Psoas muscle (tissue), 8 donors: ENCODE results near the gene IFRD2. TPM values are rescaled to one million over a fixed set of nuclear protein-coding genes. Genes with fewer than 3 reads are reported as not detected.

ENCODE experiments used
- ATAC-seq, 4 donors: fragments of 200-7000 bp; cut with Tn5 transposase; one replicate each; pipeline ENCODE4 v1.9.1; 2020; ENCODE audit warnings: moderate library complexity in 3 of 4, mild to moderate bottlenecking in 2 of 4
- DNase-seq, 2 donors: peaks; one replicate each; pipeline ENCODE4 v3.0.0-alpha.2; 2020
- H3K27ac ChIP-seq: fragments of 200-600 bp; one replicate; pipeline ENCODE4 v1.8.0; 2022
- H3K27me3 ChIP-seq, 3 donors: fragments of 200-600 bp in 1 of 3; one replicate each; pipeline versions ENCODE4 v1.6.1 to v1.8.0; 2013 to 2022; ENCODE audit warnings: low read length in 2 of 3, mild to moderate bottlenecking in 2 of 3, moderate library complexity in 1 of 3; ENCODE audit not compliant: insufficient read depth in 3 of 3
- H3K36me3 ChIP-seq, 2 donors: fragments of 200-600 bp in 1 of 2; one replicate each; pipeline versions ENCODE4 v1.6.1 to v1.8.0; 2013 to 2022; ENCODE audit warnings: low read depth in 1 of 2, mild to moderate bottlenecking in 1 of 2, moderate library complexity in 1 of 2; ENCODE audit not compliant: insufficient read depth in 1 of 2
- H3K4me1 ChIP-seq: fragments of 200-600 bp; one replicate; pipeline ENCODE4 v1.8.0; 2022
- H3K4me3 ChIP-seq: fragments of 200-600 bp; one replicate; pipeline ENCODE4 v1.8.0; 2022; ENCODE audit warnings: mild to moderate bottlenecking
- H3K9me3 ChIP-seq: fragments of 200-600 bp; one replicate; pipeline ENCODE4 v1.8.0; 2022
- WGBS, 3 donors: extraction: QIAGEN DNeasy Blood & Tissue Kit; methylation state at CpG; one replicate each; pipeline versions ENCODE4 v1.1.6 to v1.1.7; 2013; 5-methylcytosine and 5-hydroxymethylcytosine counted together
- intact Hi-C, 2 donors: fragments of 100-400 bp; cut with DNase I; formaldehyde crosslinking; loops; one replicate each; pipeline versions ENCODE4 v1.11.0 to v1.14.2; 2022
- polyA plus RNA-seq, 3 donors: library from polyadenylated mRNA; stranded (reverse); fragments of 200-250 nt; gene quantifications; one replicate each; pipeline ENCODE4 v1.2.3, GENCODE V29; 2013
- total RNA-seq, 4 donors: library from RNA; stranded (reverse); fragmentation: NEBNext Ultra II Directional in 2 of 4; extraction: Animal tissue kit (Norgen Biotek cat#: 25700) in 2 of 4; gene quantifications; one replicate each; pipeline versions ENCODE4 v1.2.1 to v1.2.4, GENCODE V29; 2021 to 2023
- TF ChIP-seq, protein P1 (sequence below): fragments of 200-600 bp; IDR thresholded peaks from one replicate; pipeline ENCODE4 v1.8.0; 2022; ENCODE audit warnings: antibody characterized with exemption
- donor health status: healthy with polysubstance abuse.
- donor health status: DM: no; HTN: no; CAD: no; lungs with moderate emphysema.
- donor health status: Bipolar disorder and iron deficiency.
- donor health status: healthy.
- donor health status: DM: yes; HTN: yes; CAD: no.
- donor health status: DM: no; HTN: no; CAD: no.
- donor health status: DM: no; HTN: no; CAD: no.
- donor health status: DM: yes; HTN: yes; CAD: no.

Gene IFRD2
- total and polyA plus RNA-seq, 7 donors, result 77.2 to 175 (median 130) TPM

DNA sequence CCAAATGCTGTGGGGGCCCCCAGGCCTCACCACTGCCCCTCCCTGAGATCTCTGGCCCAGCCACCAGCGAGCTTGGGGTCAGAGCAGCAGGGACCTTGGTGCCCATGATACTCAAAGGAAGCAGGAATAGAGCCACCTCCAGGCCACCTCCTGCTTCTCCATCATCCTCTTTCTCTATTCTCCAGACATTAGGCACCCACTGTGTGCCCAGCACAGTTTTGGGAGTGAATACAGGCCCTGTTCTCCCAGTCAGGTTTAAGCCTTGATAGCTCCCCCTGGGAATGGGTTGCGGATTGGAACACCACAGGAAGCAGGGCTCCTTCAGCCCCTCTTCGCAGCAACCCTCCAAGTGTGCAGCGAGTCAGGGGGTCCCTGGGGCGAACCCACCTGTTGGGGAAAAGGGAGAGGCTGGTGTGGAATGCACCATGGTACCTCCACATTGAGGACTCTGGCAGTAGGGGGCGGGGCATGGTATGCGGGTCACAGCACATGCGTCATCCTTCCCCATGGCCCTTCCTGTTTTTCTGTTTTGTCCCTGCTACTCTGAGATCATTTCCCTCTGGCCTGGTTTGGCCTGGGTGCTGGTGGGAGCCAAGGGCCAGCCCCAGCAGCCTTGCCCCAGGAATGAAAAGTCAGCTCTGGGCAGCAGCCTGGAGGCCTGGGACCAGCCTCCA is 37.5 kb downstream of the IFRD2 start:
- Histone ChIP-seq H3K36me3 (peaks cover 0 to 48% of the 10 kb centered on the region in 2 donors), H3K9me3 (no peaks in the 10 kb centered on the region), H3K4me3 (peak overlapping the region; percentile 11), H3K27me3 (no peaks in the 10 kb centered on the region), H3K27ac (peak overlapping the region; percentile 73), H3K4me1 (peaks cover 40% of the 10 kb centered on the region)
- intact Hi-C loops, result no loop called here
- TF ChIP-seq, protein P1, sequence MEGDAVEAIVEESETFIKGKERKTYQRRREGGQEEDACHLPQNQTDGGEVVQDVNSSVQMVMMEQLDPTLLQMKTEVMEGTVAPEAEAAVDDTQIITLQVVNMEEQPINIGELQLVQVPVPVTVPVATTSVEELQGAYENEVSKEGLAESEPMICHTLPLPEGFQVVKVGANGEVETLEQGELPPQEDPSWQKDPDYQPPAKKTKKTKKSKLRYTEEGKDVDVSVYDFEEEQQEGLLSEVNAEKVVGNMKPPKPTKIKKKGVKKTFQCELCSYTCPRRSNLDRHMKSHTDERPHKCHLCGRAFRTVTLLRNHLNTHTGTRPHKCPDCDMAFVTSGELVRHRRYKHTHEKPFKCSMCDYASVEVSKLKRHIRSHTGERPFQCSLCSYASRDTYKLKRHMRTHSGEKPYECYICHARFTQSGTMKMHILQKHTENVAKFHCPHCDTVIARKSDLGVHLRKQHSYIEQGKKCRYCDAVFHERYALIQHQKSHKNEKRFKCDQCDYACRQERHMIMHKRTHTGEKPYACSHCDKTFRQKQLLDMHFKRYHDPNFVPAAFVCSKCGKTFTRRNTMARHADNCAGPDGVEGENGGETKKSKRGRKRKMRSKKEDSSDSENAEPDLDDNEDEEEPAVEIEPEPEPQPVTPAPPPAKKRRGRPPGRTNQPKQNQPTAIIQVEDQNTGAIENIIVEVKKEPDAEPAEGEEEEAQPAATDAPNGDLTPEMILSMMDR, result no peak
- 64 to 75% (median 71%) methylated on average over 8 of the region's 8 CpGs for WGBS, 3 donors
- ATAC-seq (peak in 2 of 4 donors; percentile 20 to 42), DNase-seq (peak; percentile 65 to 83)

DNA sequence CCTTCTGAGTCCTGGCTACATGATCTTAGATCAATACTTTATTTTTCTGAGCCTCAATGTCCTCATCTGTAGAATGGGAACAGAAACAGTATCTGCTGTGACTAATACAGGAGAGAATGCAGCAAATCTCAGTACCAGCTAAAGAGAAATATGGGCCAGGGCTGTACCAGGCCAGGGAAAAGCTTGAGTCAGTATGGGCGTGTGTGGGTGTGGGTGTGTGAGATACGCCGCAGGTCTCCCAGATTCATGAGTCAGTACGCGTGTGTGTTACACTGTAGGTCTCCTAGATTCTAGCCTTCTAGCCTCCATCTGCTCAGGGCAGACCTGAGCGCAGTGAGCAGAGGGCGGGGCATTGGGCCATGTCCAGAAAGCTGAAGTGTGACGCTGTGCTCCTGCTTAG is 41.0 kb downstream of the IFRD2 start:
- H3K36me3 ChIP-seq, result peaks cover 0 to 28% of the 10 kb centered on the region in 2 donors
- WGBS, 3 donors, result 80 to 85% (median 83%) methylated on average over 8 of the region's 8 CpGs
- intact Hi-C loops, result no loop called here
- H3K4me3 ChIP-seq, result no peak overlapping the region
- no peak for DNase-seq
- peaks cover 67% of the 10 kb centered on the region for H3K4me1 ChIP-seq
- ATAC-seq, result peak in 1 of 4 donors; percentile 19
- no peaks in the 10 kb centered on the region for H3K27me3 ChIP-seq
- H3K27ac ChIP-seq, result peak overlapping the region; percentile 10
- TF ChIP-seq, protein P1, result no peak
- no peaks in the 10 kb centered on the region for H3K9me3 ChIP-seq

DNA sequence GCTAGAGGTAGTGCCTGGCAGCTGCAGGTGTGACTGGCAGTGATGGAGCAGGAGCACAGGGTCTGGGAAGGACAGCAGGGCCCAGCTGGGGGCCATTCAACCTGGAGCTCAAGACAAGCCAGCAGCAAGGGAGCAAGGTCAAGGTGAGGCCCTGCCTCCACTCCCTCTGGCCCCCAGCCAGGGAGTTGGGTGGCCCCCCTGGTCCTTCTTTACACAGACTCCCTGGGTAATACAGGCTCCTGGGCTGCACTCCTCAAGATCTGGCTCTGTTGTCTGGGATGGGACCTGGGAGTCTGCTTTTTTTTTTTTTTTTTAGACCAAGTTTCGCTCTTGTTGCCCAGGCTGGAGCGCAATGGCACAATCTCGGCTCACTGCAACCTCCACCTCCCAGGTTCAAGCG is 41.7 kb downstream of the IFRD2 start:
- no peak overlapping the region for H3K4me3 ChIP-seq
- DNase-seq, result no peak
- H3K4me1 ChIP-seq, result peaks cover 70% of the 10 kb centered on the region
- H3K27ac ChIP-seq, result no peak overlapping the region
- H3K36me3 ChIP-seq, result peaks cover 0 to 21% of the 10 kb centered on the region in 2 donors
- no peaks in the 10 kb centered on the region for H3K9me3 ChIP-seq
- no peaks in the 10 kb centered on the region for H3K27me3 ChIP-seq
- intact Hi-C loops, result no loop called here
- TF ChIP-seq, protein P1, result no peak
- 81 to 86% (median 83%) methylated on average over 4 of the region's 4 CpGs for WGBS, 3 donors
- no peak for ATAC-seq

DNA sequence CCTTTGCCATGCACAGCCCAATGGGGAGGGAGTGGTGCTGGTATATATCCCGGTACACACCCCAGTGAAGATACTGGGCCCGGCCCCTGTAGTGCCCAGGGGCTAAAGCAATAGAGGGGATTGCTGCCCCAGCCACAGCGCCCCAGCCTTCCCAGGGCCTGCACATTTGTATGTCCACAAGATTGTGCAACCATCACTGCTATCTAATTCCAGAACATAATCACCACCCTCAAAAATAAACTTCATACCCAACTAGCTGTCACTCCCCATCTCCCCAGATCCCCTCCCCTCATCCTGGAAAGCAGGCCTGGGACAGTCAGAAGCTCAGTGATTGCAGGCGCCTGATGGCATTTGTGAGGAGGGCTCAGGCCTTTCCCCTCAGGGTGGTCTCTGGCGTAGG is 42.8 kb downstream of the IFRD2 start:
- Histone ChIP-seq H3K36me3 (peaks cover 0 to 15% of the 10 kb centered on the region in 2 donors), H3K27ac (peak overlapping the region; percentile 66), H3K4me3 (no peak overlapping the region), H3K9me3 (no peaks in the 10 kb centered on the region), H3K4me1 (peaks cover 77% of the 10 kb centered on the region), H3K27me3 (no peaks in the 10 kb centered on the region)
- TF ChIP-seq, protein P1, result no peak
- 85 to 95% (median 88%) methylated on average over 5 of the region's 5 CpGs for WGBS, 3 donors
- ATAC-seq (peak in 1 of 4 donors; percentile 34), DNase-seq (no peak)
- intact Hi-C loops, result no loop called here

DNA sequence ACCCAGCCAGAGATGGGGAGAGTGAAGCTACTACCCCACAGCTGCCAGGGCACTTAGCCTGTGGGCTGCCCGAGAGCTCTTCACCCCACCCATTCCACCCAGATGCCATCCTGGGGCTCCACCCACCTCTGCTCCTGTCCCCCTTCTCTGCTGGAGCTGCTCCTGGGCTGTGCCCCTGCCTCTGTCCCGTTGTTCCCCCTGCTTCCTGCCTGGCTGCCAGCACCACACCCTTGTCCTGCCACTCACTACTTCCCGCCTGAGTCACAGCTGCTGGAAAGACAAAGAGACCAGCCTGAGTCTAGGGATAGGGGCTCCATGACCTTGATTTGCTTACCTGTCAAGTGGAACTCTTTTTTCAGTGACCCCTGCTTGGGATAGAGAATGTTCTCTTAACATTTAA is 43.8 kb downstream of the IFRD2 start:
- Histone ChIP-seq H3K36me3 (peaks cover 0 to 14% of the 10 kb centered on the region in 2 donors), H3K9me3 (no peaks in the 10 kb centered on the region), H3K27me3 (no peaks in the 10 kb centered on the region), H3K27ac (peak overlapping the region; percentile 66), H3K4me1 (peaks cover 72% of the 10 kb centered on the region), H3K4me3 (peak overlapping the region; percentile 11)
- WGBS, 3 donors, result 32 to 38% (median 33%) methylated on average over 2 to 3 of the region's 3 CpGs
- TF ChIP-seq, protein P1, result no peak
- peak in 3 of 4 donors; percentile 28 to 33 (median 29) for ATAC-seq
- intact Hi-C loops, result no loop called here
- DNase-seq, result peak in 1 of 2 donors; percentile 46
